Kidney epithelial cell (primary cell): ENCODE measurements around the gene KRCC1. TPM values are rescaled to one million over a fixed set of nuclear protein-coding genes. Genes with fewer than 3 reads are reported as not detected.

ENCODE experiments used
- DNase-seq: peaks from one replicate; pipeline ENCODE4 v3.0.0-alpha.2; 2010; ENCODE audit warnings: low read depth
- H3K27me3 ChIP-seq: 2 replicates; pipeline ENCODE4 v1.6.0; 2011; ENCODE audit warnings: low read length; ENCODE audit not compliant: control insufficient read depth, insufficient read depth
- H3K36me3 ChIP-seq: 2 replicates; pipeline ENCODE4 v1.5.1; 2011; ENCODE audit warnings: low read length; ENCODE audit not compliant: control insufficient read depth, insufficient read depth
- H3K4me3 ChIP-seq: 2 replicates; pipeline ENCODE4 v1.5.1; 2011; ENCODE audit warnings: low read depth, mild to moderate bottlenecking, control low read depth, low read length
- total RNA-seq: library from RNA; depleted of rRNA; stranded (reverse); fragments of >200 nt; gene quantifications from 2 replicates; pipeline ENCODE4 v1.2.3, GENCODE V29; 2015
- TF ChIP-seq, protein P1 (sequence below): IDR thresholded peaks from 2 replicates; pipeline ENCODE4 v1.5.1; 2011; ENCODE audit warnings: mild to moderate bottlenecking, moderate library complexity, low read length, control low read depth, inconsistent platforms; ENCODE audit not compliant: insufficient read depth, poor library complexity, severe bottlenecking

The KRCC1 gene
- total RNA-seq, 1 donor from 2014 or later: 22.2 TPM

- TF ChIP-seq, protein P1, sequence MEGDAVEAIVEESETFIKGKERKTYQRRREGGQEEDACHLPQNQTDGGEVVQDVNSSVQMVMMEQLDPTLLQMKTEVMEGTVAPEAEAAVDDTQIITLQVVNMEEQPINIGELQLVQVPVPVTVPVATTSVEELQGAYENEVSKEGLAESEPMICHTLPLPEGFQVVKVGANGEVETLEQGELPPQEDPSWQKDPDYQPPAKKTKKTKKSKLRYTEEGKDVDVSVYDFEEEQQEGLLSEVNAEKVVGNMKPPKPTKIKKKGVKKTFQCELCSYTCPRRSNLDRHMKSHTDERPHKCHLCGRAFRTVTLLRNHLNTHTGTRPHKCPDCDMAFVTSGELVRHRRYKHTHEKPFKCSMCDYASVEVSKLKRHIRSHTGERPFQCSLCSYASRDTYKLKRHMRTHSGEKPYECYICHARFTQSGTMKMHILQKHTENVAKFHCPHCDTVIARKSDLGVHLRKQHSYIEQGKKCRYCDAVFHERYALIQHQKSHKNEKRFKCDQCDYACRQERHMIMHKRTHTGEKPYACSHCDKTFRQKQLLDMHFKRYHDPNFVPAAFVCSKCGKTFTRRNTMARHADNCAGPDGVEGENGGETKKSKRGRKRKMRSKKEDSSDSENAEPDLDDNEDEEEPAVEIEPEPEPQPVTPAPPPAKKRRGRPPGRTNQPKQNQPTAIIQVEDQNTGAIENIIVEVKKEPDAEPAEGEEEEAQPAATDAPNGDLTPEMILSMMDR: no peak
- DNase-seq: no peak
- Histone ChIP-seq H3K27me3 (no peaks in the 10 kb centered on the region), H3K4me3 (no peak overlapping the region), H3K36me3 (no peaks in the 10 kb centered on the region)
Observed at GRCh38 chr2:88082781-88083180, 27.2 kb upstream of the KRCC1 start.

DNA sequence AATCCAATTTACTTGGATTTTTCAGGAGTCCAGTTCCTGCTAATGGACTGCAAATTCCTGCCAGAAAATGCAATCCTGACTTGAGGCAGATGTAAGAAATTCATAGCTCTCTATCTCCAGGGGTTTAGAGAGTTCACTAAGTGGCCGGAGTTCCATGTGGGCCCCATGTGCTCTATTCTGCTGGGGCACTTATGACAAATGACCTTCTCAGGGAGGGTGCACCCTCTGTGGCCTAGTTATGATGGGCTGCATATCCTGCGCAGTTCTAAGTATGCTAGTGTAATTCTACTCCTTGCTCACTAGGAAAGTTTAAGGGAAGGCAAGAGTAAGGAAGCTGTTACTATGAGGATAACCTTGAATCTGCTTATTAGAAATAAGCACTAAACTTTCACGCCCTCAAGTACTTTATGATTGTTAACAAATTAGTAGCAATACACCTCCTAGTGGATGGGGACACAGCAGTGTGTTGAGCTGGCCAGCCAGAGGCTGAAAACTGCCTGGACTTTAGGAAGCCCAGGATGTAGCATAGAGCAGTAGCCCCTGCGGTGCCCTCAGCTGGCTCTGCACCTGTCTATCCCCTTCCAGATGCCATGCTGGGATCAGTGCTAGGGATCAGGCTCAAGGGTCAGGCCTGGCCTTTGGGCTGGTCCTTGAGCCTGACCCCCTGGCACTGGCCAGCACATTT, 26.5 kb upstream of the KRCC1 start:
- no peak overlapping the region for H3K4me3 ChIP-seq
- no peak for DNase-seq
- H3K27me3 ChIP-seq: no peaks in the 10 kb centered on the region
- TF ChIP-seq, protein P1: no peak
- H3K36me3 ChIP-seq: no peaks in the 10 kb centered on the region

- no peaks in the 10 kb centered on the region for H3K36me3 ChIP-seq
Observed at GRCh38 chr2:88080545-88080944, 25.0 kb upstream of the KRCC1 start.

DNA sequence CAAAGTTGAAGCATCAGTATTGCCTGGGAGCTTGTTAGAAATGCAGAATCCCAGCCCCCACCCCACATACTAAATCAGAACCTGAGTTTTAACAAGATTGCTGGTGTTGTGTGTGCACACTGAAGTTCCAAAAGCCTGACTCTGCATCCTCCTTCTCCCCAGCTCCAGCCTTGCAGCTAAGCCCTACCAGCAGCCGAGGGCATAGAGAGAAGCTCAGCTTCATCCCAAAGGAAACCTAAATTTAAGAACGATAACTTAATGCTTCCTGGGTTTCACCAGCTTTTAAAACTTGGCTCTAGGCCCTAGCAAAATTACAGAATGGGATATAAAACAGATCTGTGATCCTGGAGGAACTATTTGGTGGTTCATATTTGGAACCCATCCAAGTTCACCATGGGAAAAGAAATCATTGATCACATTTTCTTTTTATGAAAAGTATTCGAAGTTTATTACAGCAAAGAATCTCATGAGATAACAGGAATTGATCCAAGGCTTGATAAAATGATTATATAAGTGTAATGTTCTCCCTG, 23.1 kb upstream of the KRCC1 start:
- Histone ChIP-seq H3K27me3 (no peaks in the 10 kb centered on the region), H3K4me3 (no peak overlapping the region), H3K36me3 (no peaks in the 10 kb centered on the region)
- no peak for DNase-seq
- TF ChIP-seq, protein P1: no peak

More at GRCh38 chr2:88080545-88080944, 25.0 kb upstream of the KRCC1 start:
- Histone ChIP-seq H3K27me3 (no peaks in the 10 kb centered on the region), H3K4me3 (no peak overlapping the region)
- DNase-seq: no peak
- TF ChIP-seq, protein P1: no peak

GRCh38 chr2:88077080-88077479, 21.5 kb upstream of the KRCC1 start:
- H3K36me3 ChIP-seq: no peaks in the 10 kb centered on the region
- DNase-seq: no peak
- H3K4me3 ChIP-seq: no peak overlapping the region
- TF ChIP-seq, protein P1: no peak
- H3K27me3 ChIP-seq: no peaks in the 10 kb centered on the region
